HG03571 (cell line): Measurements from ENCODE around the gene PRAC1.

Source experiments
- ATAC-seq: cut with Tn5 transposase; IDR thresholded peaks from one replicate; pipeline ENCODE4 v1.9.1; 2021; ENCODE audit not compliant: unreplicated experiment

PRAC1 gene

GRCh38 chr17:48715496-48716399 is 6.6 kb downstream of the PRAC1 start:
- ATAC-seq = no peak

- no peak for ATAC-seq
These were observed 11.2 kb downstream of the PRAC1 start for GRCh38 chr17:48711128-48711527.

- no peak for ATAC-seq
These were observed 17.7 kb downstream of the PRAC1 start for GRCh38 chr17:48704361-48705248.

DNA sequence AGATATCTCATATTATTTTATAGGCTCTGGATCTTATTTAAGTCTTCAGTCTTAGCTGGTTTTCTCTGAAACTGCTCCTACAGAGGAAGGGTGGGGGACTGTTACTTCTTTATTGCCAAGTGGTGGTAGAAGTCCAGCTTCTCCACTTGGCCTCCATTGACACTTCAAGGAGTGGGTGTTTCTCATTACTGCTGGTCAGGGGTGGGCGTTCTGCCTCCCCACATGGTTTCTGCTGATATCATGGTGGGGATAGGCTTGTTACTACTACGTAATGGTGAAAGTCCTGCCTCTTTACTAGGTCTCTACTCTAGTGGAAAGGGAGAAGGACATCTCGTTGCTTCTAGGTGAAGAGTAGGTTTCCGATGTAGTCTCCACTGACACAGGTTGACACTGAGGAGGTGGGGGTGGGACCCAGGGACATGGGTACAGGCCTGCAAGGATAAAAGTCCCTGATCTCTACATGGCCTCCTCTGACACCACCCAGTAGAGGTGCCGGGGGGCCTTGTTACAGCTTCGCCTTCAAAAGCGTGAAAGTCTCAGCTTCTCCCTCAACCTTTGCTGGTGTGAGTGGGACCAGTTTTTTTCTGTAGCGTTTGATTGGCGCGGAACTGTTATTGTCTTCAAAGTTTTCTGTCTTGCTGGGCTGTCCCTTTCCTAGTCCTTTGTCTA is 20.3 kb downstream of the PRAC1 start:
- ATAC-seq = no peak

- no peak for ATAC-seq
These were observed 29.1 kb downstream of the PRAC1 start for GRCh38 chr17:48693178-48693577.

DNA sequence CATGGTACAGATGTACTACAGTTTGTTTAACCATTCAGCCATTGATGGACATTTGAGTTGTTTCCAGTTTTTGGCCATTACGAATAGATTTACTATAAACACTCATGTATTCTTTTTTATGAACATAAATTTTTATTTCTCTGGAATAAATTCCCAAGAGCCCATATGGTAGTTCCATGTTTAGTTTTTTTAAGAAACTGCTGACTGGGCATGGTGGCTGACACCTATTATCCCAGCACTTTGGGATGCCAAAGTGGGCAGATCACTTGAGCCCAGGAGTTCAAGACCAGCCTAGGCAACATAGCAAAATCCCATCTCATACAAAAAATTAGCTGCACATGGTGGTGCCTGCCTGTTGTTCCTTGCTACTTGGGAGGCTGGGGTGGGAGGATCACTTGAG is 30.3 kb downstream of the PRAC1 start:
- no peak for ATAC-seq

- no peak for ATAC-seq
These were observed 31.7 kb downstream of the PRAC1 start for GRCh38 chr17:48690655-48691054.

DNA sequence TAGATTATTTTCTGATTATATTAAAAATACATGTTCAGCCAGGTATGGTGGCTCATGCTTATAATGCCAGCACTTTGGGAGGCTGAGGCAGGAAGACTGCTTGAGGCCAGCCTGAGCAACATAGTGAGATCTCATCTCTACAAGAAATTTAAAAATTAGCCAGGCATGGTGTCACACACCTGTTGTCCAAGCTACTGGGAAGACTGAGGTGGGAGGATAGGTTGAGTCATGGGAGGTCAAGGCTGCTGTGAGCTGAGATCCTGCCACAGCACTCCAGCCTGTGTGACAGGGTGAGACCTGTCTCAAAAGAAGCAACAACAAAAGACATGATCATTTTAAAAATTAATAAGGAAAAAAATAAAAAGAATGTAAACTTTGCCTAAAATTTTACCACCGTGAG is 40.7 kb downstream of the PRAC1 start:
- no peak for ATAC-seq

GRCh38 chr17:48679385-48680096 is 42.8 kb downstream of the PRAC1 start:
- ATAC-seq = no peak

DNA sequence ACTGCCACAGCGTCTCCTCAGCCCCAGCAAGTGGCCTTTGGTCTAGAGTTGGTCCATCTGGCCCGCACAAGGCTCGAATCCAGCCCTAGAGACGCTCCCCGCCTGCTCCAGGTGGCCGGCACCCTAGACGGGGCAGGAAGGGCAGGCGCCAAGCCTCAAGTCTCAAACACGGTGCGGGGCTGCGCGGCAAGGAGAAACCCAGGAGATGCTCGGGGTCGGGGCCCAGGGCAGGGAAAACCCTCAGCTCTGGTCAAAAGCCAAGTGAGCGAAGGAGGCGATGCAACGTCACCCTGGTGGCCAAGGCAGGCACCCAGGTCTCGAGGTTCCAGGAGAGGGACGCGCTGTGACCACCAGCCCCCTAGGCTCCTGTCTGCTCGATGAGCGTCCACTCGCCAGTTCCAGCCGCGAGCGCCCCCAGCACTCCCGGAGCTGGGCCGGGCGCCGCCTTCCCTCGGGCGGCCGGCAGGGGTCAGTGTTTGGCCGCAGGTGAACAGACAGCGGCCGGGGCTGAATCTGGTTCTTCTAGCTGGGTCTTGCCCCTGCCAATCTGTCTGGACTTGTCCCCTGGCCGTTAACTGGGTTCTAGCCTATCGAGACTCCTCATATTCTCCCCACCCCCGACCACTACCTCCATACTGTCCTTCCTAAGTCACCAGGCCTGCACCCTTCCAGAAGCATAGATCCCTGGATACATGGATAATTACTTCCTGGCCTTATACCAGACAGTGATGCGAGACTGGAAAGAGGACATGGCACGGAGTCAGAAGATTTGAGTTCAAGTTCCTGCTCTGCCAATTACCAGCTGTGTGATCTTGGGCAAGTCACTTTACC is 44.0 kb downstream of the PRAC1 start:
- no peak for ATAC-seq

DNA sequence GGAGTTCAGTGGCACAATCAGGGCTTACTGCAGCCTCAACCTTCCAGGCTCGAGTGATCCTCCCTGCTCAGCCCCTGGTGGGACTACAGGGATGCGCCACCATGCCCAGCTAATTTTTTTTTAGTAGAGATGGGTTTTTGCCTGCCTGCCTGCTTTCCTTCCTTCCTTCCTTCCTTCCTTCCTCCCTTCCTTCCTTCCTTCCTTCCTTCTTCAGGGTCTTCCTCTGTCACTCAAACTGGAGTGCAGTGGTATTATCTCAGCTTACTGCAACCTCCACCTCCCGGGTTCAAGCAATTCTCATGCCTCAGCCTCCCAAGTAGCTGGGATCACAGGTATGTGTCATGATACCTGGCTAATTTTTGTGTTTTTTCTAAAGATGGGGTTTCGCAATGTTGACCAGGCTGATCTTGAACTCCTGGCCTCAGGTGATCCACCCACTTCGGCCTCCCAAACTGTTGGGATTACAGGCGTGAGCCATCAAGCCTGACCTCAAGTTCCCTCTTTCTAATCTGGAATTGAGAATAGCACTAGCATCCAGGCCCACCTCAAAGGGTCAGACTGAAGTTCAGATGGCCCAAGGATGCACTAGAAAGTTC is 45.3 kb downstream of the PRAC1 start:
- ATAC-seq = no peak

- no peak for ATAC-seq
These were observed 50.0 kb downstream of the PRAC1 start for GRCh38 chr17:48672340-48672739.
